ENCODE results near the gene SAT2. TPM values are rescaled to one million over a fixed set of nuclear protein-coding genes. Genes with fewer than 3 reads are reported as not detected.

The SAT2 gene
- total RNA-seq: 16.5 and 26.0 TPM in 2 replicates

DNA sequence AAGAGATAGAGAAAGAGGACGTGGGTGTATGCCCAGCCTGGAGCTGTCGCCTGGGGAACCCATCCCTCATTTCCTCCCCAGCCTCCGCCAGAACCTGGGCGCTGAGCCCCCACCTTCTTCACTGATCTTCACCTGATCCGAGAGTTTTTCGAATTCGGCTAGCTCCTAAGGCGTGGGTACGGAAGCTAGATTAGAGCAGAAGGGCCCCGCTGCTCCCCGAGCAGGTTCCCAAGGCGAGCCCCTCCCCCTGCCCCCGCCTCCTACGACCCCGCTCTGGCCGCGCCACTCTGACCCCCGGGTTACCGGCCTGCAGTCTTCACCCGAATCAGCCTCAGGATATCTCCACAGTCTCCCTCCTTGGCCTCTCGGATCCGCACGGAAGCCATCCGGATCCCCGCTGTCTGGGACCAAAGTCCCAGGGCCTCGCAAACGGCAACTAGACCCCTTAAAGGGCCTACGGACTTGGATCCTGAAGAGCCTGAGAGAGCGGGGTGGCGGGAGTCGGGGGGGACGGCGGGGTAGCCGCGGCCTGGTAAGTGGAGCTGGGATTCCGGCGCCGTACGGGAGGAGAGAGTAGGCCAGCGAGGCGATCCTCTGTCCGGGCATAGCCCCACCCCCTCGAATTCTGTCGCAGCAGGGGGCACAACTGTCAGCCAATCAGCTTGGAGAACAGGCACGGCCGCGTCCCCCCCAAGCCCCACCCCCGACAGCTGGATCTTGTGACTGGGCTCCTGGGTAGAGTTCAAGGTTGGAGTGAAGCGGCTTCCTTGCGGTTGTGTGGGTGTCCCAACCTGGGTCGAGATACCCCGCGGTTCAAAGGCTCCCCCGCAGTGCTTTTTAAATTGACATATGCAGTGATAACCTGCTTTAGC is at the start of gene SAT2:
TSS of gene SAT2 (minus strand) at position 572 of the 872 bp plus-strand sequence. CDS start at position 386, 186 bp downstream.

GRCh38 chr17:7650509-7651096 is 23.0 kb upstream of the SAT2 start, which contains the start of gene ATP1B2:
TSS of gene ATP1B2 (plus strand) at chr17:7650926. CDS start at chr17:7651519, 593 bp downstream.

GRCh38 chr17:7629939-7630571 is 2.4 kb upstream of the SAT2 start, which contains the start of gene SHBG:
TSS of gene SHBG (plus strand) at chr17:7630135. CDS start at chr17:7630173, 38 bp downstream.

GRCh38 chr17:7614425-7615264 is 13.0 kb downstream of the SAT2 start, which contains the start of gene FXR2:
TSS of gene FXR2 (minus strand) at chr17:7614897. CDS start at chr17:7614532, 365 bp downstream.

GRCh38 chr17:7589891-7590691 is 37.5 kb downstream of the SAT2 start, which contains the start of gene SOX15:
TSS of gene SOX15 (minus strand) at chr17:7590094. CDS start at chr17:7589676, 418 bp downstream.

DNA sequence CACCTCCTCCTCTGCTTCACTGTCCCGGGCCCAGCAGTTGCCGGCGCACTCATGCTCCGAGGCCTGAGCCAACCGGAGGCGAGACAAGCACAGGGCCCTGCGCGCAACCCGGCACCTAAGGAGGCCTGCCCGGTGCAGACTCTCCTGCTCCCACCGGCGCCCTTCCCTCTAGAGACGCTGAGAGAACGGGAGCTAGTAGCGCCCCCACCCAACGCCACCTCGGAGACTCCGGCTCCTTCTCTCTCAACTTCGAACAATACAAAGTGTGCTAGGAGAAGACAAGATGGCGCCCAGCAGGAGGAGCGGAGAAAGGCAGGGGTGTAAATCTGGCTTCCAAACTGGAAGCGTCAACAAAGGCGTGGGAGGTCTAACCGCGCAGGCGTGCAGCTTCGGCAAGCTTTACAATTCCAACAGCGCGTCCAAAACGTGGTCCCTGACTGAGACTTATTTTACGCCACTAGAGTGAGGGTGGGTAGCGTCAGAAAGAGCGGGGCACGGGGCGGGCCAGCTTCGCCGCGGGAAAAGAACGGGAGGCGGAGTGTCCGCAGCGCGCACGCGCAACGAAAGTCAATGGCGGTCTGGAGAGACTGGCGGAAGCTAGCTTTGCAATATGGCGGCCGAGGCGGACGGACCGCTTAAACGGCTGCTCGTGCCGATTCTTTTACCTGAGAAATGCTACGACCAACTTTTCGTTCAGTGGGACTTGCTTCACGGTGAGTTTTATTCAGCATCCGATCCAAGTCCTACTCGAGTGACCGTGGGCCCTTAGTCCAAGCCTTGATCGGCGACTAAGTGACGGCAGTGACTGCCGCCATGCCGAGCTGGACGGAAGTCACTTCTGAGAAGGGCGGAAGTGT is 44.1 kb downstream of the SAT2 start, which contains the start of gene MPDU1:
TSS of gene MPDU1 (plus strand) at position 600 of the 857 bp plus-strand sequence. CDS start at position 611, 11 bp downstream.

GRCh38 chr17:7579001-7579833 is 48.4 kb downstream of the SAT2 start, which contains the start of gene CD68:
TSS of gene CD68 (plus strand) at chr17:7579638. CDS start at chr17:7579678, 40 bp downstream.

Small RNAs within 50 kb of the gene (small RNA-seq; reads per million reads assigned to genes)
- not detected for gene CD68 (ENCODE audit: low replicate concordance)
- gene SNORD10 (ENCODE audit: low replicate concordance): not detected

Other genes starting within 250 kb of the SAT2 start
- 0.22 TPM in 1 of 2 replicates, not detected in the other for gene TNK1, start 246.7 kb downstream of the SAT2 start, total RNA-seq
- gene PLSCR3, start 233.3 kb downstream of the SAT2 start, total RNA-seq: 23.6 and 28.1 TPM in 2 replicates
- gene TMEM256, start 223.7 kb downstream of the SAT2 start, total RNA-seq: 33.3 and 54.4 TPM in 2 replicates
- gene NLGN2, start 220.0 kb downstream of the SAT2 start, total RNA-seq: 5.2 and 5.7 TPM in 2 replicates
- not detected in 2 replicates for gene SPEM1, start 207.5 kb downstream of the SAT2 start, total RNA-seq
- not detected in 2 replicates for gene SPEM2, start 202.2 kb downstream of the SAT2 start, total RNA-seq
- not detected in 2 replicates for gene SPEM3, start 199.0 kb downstream of the SAT2 start, total RNA-seq
- gene TMEM102, start 192.4 kb downstream of the SAT2 start, total RNA-seq: 1.1 and 2.1 TPM in 2 replicates
- under 0.01 and 0.44 TPM in 2 replicates for gene FGF11, start 188.3 kb downstream of the SAT2 start, total RNA-seq
- 2.9 and 3.3 TPM in 2 replicates for gene CHRNB1, start 182.8 kb downstream of the SAT2 start, total RNA-seq
- gene ZBTB4, start 148.2 kb downstream of the SAT2 start, total RNA-seq: 24.3 and 35.8 TPM in 2 replicates
- not detected in 2 replicates for gene SLC35G6, start 146.4 kb downstream of the SAT2 start, total RNA-seq
- gene POLR2A, start 143.5 kb downstream of the SAT2 start, total RNA-seq: 75.7 and 125 TPM in 2 replicates
- gene TNFSF12, start 78.8 kb downstream of the SAT2 start, total RNA-seq: 10.2 and 10.7 TPM in 2 replicates
- 0.44 and 0.72 TPM in 2 replicates for gene TNFSF13, start 69.1 kb downstream of the SAT2 start, total RNA-seq
- gene SENP3, start 65.9 kb downstream of the SAT2 start, total RNA-seq: 56.9 and 109 TPM in 2 replicates
- gene CD68, start 48.2 kb downstream of the SAT2 start, total RNA-seq: 16.9 and 20.6 TPM in 2 replicates
- gene MPDU1, start 44.0 kb downstream of the SAT2 start, total RNA-seq: 103 and 203 TPM in 2 replicates
- gene SOX15, start 37.7 kb downstream of the SAT2 start, total RNA-seq: 0.22 and 0.57 TPM in 2 replicates
- gene FXR2, start 12.9 kb downstream of the SAT2 start, total RNA-seq: 40.0 and 60.8 TPM in 2 replicates
- 1.8 TPM in 1 of 2 replicates, not detected in the other for gene SHBG, start 2.3 kb upstream of the SAT2 start, total RNA-seq
- not detected in 2 replicates for gene ATP1B2, start 23.1 kb upstream of the SAT2 start, total RNA-seq
- gene TP53, start 59.7 kb upstream of the SAT2 start, total RNA-seq: 56.4 and 82.5 TPM in 2 replicates
- gene WRAP53, start 60.7 kb upstream of the SAT2 start, total RNA-seq: 3.3 and 15.7 TPM in 2 replicates
- gene EFNB3, start 77.4 kb upstream of the SAT2 start, total RNA-seq: 0.72 and 1.5 TPM in 2 replicates
- 0.88 TPM in 1 of 2 replicates, not detected in the other for gene DNAH2, start 89.9 kb upstream of the SAT2 start, total RNA-seq
- gene KDM6B, start 206.4 kb upstream of the SAT2 start, total RNA-seq: 7.2 and 8.0 TPM in 2 replicates
- gene TMEM88, start 227.2 kb upstream of the SAT2 start, total RNA-seq: 1.4 and 10.7 TPM in 2 replicates
- 37.7 and 40.0 TPM in 2 replicates for gene NAA38, start 229.7 kb upstream of the SAT2 start, total RNA-seq
- 6.1 and 8.0 TPM in 2 replicates for gene CYB5D1, start 230.2 kb upstream of the SAT2 start, total RNA-seq

Measured in placental pericyte (primary cell).